Stimulated activated CD8-positive, alpha-beta memory T cell treated with anti-CD3 and anti-CD28 coated beads, Interleukin-4, amount 100 ng/mL, for 24 hours (primary cell): ENCODE results near the gene KRTAP4-12.
"Not testable (repeated sequence)": the region's sequence is repeated elsewhere in the genome, so short reads cannot be mapped to it uniquely, and the experiment has no call there.

ENCODE experiments used
- DNase-seq: peaks from one replicate; pipeline ENCODE4 v3.0.0-alpha.2; 2020; ENCODE audit warnings: low read depth

The KRTAP4-12 gene

GRCh38 chr17:41125064-41125463 is 1.1 kb upstream of the KRTAP4-12 start:
- DNase-seq = no peak

GRCh38 chr17:41123292-41123990 is 541 bp downstream of the KRTAP4-12 start:
- not testable (repeated sequence) for DNase-seq

DNA sequence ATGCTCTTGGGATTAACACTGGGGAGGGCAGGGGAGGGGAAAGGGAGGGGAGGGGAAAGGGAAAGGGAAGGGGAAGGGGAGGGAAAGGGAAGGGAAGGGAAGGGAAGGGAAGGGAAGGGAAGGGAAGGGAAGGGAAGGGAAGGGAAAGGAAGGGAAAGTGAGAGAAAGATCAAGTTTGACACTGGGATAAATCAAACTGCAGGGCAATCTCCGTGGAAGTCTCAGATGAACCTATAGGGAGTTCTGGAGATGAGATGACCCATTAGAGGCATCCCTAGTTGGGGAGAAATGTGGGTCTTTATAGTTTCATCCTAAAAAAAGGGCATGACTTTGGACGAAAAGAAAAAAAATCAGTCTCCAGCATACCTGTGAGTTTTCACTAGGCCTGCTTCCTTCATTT is 2.2 kb downstream of the KRTAP4-12 start:
- no peak for DNase-seq

- DNase-seq = not testable (repeated sequence)
Measured at GRCh38 chr17:41119696-41120690, 4.0 kb downstream of the KRTAP4-12 start.

- no peak for DNase-seq
Measured at GRCh38 chr17:41118721-41119120, 5.3 kb downstream of the KRTAP4-12 start.

- not testable (repeated sequence) for DNase-seq
Measured at GRCh38 chr17:41117846-41118386, 6.1 kb downstream of the KRTAP4-12 start, which contains the start of gene KRTAP4-11. Gene KRTAP4-11 (minus strand): TSS chr17:41118373. CDS start chr17:41118315, 58 bp downstream.

DNA sequence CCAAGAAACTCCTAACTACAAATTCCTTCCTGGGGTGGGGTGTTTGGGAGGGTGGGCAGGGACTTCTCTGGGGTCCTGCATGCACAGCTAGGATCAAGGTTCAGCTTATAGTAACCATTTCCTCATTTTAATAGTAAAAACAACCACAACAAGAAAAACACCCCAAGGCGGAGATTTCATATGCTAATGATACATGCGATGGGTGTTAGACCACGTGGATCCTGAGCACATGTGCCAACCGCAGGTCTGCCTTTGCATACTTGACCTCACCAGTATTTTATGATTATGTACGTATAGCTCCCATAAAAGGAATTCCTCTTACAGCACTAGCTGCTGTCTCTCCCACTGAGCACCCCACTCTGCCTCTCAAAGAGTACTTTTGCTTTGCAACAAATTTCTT is 7.7 kb downstream of the KRTAP4-12 start:
- no peak for DNase-seq

DNA sequence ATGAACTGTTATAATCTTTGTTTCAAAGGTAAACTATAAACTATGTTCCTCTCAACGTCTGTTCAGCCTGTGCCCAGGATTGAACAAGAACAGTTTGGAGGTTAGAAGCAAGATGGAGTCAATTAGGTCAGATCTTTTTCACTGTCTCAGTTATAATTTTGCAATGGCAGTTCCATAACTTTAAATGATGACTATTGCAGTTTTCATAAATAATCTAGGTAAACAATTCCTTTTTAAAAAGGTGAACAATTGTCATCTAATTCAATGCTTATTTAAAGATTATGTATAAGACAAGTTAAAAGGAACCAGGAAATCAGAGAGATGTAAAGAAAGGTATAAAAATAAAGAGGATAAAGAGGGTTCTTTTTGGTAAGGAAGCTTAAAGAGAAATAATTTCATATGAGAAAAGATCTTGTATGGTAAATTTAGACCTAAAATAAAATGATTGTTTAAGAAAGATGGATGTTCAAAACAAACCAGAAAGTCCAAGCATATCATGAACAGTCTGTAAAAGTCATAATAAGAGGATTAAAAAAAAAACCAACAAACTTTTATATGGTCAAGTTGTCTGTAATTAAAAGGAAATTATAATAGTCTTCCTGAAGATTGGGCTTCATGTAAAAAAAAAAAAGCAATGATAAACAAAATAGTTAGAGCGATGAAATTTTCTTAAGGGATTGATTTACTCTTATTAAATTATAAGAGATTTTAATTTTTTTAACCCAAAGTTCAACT is 12.7 kb downstream of the KRTAP4-12 start:
- no peak for DNase-seq

GRCh38 chr17:41108728-41109386 is 15.1 kb downstream of the KRTAP4-12 start:
- DNase-seq = not testable (repeated sequence)

GRCh38 chr17:41107941-41108450 is 16.0 kb downstream of the KRTAP4-12 start:
- no peak for DNase-seq

DNA sequence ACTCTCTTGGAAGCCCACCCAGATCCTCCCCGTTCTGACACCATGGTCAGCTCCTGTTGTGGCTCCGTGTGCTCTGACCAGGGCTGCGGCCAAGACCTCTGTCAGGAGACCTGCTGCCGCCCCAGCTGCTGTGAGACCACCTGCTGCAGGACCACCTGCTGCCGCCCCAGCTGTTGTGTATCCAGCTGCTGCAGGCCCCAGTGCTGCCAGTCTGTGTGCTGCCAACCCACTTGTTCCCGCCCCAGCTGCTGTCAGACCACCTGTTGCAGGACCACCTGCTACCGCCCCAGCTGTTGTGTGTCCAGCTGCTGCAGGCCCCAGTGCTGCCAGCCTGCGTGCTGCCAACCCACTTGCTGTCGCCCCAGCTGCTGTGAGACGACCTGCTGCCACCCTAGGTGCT is 18.6 kb downstream of the KRTAP4-12 start, which contains the start of gene KRTAP4-9:
TSS of gene KRTAP4-9 (plus strand) at position 43 of the 400 bp plus-strand sequence. CDS start at position 43, 0 bp downstream.
- not testable (repeated sequence) for DNase-seq

GRCh38 chr17:41104386-41105038 is 19.5 kb downstream of the KRTAP4-12 start:
- DNase-seq = not testable (repeated sequence)

DNA sequence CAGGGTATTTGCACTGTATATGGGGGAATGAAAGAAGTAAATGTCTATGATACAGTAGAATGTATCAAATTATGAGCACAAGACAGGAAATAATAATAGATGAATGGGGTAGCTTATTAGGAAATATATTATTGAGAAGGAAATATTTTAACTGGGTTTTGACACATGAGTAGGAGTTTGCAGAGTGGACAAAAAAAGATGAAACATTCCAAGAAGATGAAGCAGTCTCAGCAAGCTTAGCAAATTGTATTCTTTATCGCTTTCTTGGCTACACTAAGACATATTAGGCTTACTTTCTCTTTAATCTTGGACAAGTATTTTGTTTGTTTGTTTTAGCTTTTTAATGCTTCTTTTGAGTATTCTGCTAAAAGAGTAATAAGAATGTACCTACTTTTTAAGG is 20.1 kb downstream of the KRTAP4-12 start:
- DNase-seq = no peak

GRCh38 chr17:41101586-41102259 is 22.3 kb downstream of the KRTAP4-12 start, which contains the start of gene KRTAP4-16:
Gene KRTAP4-16 (minus strand): TSS chr17:41102209. CDS start chr17:41102209, 0 bp downstream.
- no peak for DNase-seq

- DNase-seq = not testable (repeated sequence)
Measured at GRCh38 chr17:41099682-41100480, 24.1 kb downstream of the KRTAP4-12 start.

DNA sequence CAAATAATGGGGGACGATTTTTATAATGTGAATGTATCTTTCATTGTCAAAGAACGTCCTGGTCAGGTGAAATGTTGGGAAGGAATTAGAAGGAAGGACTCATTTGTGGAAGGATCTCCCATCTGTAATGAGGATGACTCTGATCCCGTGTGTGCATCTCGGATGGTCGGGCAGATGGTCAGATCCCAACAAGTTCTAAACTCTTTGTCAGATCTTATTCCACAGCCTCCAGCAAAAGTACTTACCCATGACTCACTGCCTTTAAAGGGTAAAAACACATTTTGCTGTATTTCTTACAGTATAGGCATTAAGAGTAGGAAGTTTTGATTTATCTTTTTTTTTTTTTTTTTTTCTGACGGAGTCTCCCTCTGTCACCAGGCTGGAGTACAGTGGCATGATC is 25.5 kb downstream of the KRTAP4-12 start:
- no peak for DNase-seq

- no peak for DNase-seq
Measured at GRCh38 chr17:41098042-41098441, 25.9 kb downstream of the KRTAP4-12 start, which contains the start of gene KRTAP4-8. Gene KRTAP4-8 (minus strand): TSS chr17:41098142. CDS start chr17:41098084, 58 bp downstream.

DNA sequence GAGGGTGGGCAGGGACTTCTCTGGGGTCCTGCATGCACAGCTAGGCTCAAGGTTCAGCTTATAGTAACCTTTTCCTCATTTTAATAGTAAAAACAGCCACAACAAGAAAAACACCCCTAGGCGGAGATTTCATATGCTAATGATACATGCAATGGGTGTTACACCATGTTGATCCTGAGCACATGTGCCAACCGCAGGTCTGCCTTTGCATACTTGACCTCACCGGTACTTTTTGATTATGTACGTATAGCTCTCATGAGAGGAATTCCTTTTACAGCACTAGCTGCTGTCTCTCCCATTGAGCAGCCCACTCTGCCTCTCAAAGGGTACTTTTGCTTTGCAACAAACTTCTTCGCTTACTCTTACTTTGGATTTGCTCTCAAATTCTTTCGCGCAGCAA is 27.9 kb downstream of the KRTAP4-12 start:
- no peak for DNase-seq
